WTC11 (cell line): Measurements from ENCODE around the gene PSME2. TPM values are rescaled to one million over a fixed set of nuclear protein-coding genes. Genes with fewer than 3 reads are reported as not detected.

Experiments used
- AFF4 ChIP-seq: sonication (generic); formaldehyde crosslinking; IDR thresholded peaks from 2 replicates; pipeline ENCODE4 v1.8.1; 2023; ENCODE audit warnings: mild to moderate bottlenecking, missing genetic modification reagents, borderline replicate concordance
- ARID4B ChIP-seq: sonication (generic); formaldehyde crosslinking; IDR thresholded peaks from 2 replicates; pipeline ENCODE4 v1.8.0; 2023; ENCODE audit warnings: missing genetic modification reagents, mild to moderate bottlenecking, borderline replicate concordance
- CTCF ChIP-seq: fragments of 200-600 bp; IDR thresholded peaks from 2 replicates; pipeline ENCODE4 v1.8.0; 2022; ENCODE audit warnings: antibody characterized with exemption
- E2F1 ChIP-seq: sonication (generic); formaldehyde crosslinking; IDR thresholded peaks from 2 replicates; pipeline ENCODE4 v1.8.0; 2022; ENCODE audit warnings: mild to moderate bottlenecking, missing genetic modification reagents
- EMX1 ChIP-seq: fragments of 250-450 bp; sonication (Bioruptor Pico); IDR thresholded peaks from 2 replicates; pipeline ENCODE4 v1.8.0; 2021; ENCODE audit warnings: mild to moderate bottlenecking
- HMGXB4 ChIP-seq: sonication (generic); formaldehyde crosslinking; IDR thresholded peaks from 2 replicates; pipeline ENCODE4 v1.8.1; 2023; ENCODE audit warnings: mild to moderate bottlenecking, moderate library complexity, missing genetic modification reagents
- IRF2 ChIP-seq: sonication (generic); formaldehyde crosslinking; IDR thresholded peaks from 2 replicates; pipeline ENCODE4 v1.8.0; 2022; ENCODE audit warnings: low read depth, missing genetic modification reagents, borderline replicate concordance
- NR2C2 ChIP-seq: sonication (generic); formaldehyde crosslinking; IDR thresholded peaks from 2 replicates; pipeline ENCODE4 v1.8.0; 2022; ENCODE audit warnings: mild to moderate bottlenecking, missing genetic modification reagents
- TCF7 ChIP-seq: sonication (generic); formaldehyde crosslinking; IDR thresholded peaks from 2 replicates; pipeline ENCODE4 v1.8.0; 2022; ENCODE audit warnings: mild to moderate bottlenecking, low read depth, missing genetic modification reagents, moderate library complexity
- TEAD1 ChIP-seq: sonication (generic); formaldehyde crosslinking; IDR thresholded peaks from 2 replicates; pipeline ENCODE4 v1.8.0; 2022; ENCODE audit warnings: mild to moderate bottlenecking, missing genetic modification reagents
- ZNF281 ChIP-seq: sonication (generic); formaldehyde crosslinking; IDR thresholded peaks from 2 replicates; pipeline ENCODE4 v1.8.0; 2023; ENCODE audit warnings: mild to moderate bottlenecking, missing genetic modification reagents
- ZNF532 ChIP-seq: fragments of 250-450 bp; sonication (Bioruptor Pico); IDR thresholded peaks from 2 replicates; pipeline ENCODE4 v1.9.0; 2021; ENCODE audit warnings: mild to moderate bottlenecking, borderline replicate concordance
- ZSCAN18 ChIP-seq: fragments of 250-450 bp; sonication (Bioruptor Pico); IDR thresholded peaks from 2 replicates; pipeline ENCODE4 v2.1.2; 2022; ENCODE audit warnings: mild to moderate bottlenecking, moderate library complexity
- total RNA-seq: library from RNA; stranded (reverse); gene quantifications from 3 replicates; pipeline ENCODE4 v1.2.3, GENCODE V29; 2021

The PSME2 gene
- total RNA-seq, 1 experiment from 2014 or later, result 103 TPM

- TF ChIP-seq ZNF281 (CRISPR knock-in tag), result no peak
- no peak for TF ChIP-seq NR2C2 (CRISPR knock-in tag)
- no peak for TF ChIP-seq ZSCAN18 (CRISPR knock-in tag)
- peak; percentile 50; the same call in 1 of the 2 replicates for TF ChIP-seq HMGXB4 (CRISPR knock-in tag)
- no peak for TF ChIP-seq TCF7 (CRISPR knock-in tag)
- peak; percentile 71; the same call in 1 of the 2 replicates for TF ChIP-seq ARID4B (CRISPR knock-in tag)
- peak; percentile 68 for TF ChIP-seq TEAD1 (CRISPR knock-in tag)
- TF ChIP-seq IRF2 (CRISPR knock-in tag), result no peak
- TF ChIP-seq EMX1 (CRISPR knock-in tag), result no peak
- peak; percentile 61; the same call in 1 of the 2 replicates for TF ChIP-seq AFF4 (CRISPR knock-in tag)
- TF ChIP-seq E2F1, result no peak
- no peak for TF ChIP-seq ZNF532 (CRISPR knock-in tag)
- no peak for TF ChIP-seq CTCF
Observed at GRCh38 chr14:24188251-24189058, 42.0 kb upstream of the PSME2 start, which contains the start of gene IPO4 (continued).
